Gastroesophageal sphincter (tissue), 4 donors: ENCODE data around the gene CBX7. TPM values are rescaled to one million over a fixed set of nuclear protein-coding genes. Genes with fewer than 3 reads are reported as not detected.

Experiments used
- ATAC-seq: fragments of 150-250 bp; one replicate; pipeline ENCODE4 v1.9.1; 2016; ENCODE audit warnings: mild to moderate bottlenecking, moderate library complexity
- H3K27ac ChIP-seq, 4 donors: fragments of 200-600 bp; sonication (generic) in 3 of 4; 1 replicate in 3 of 4; 2 replicates in 1 of 4; pipeline ENCODE4 v1.5.1; 2016 to 2019
- H3K27me3 ChIP-seq: fragments of 200-600 bp; sonication (generic); one replicate; pipeline ENCODE4 v1.5.1; 2019
- H3K36me3 ChIP-seq, 2 donors: fragments of 200-600 bp; sonication (generic); one replicate each; pipeline ENCODE4 v1.5.1; 2019; ENCODE audit warnings: control low read depth in 1 of 2
- H3K4me1 ChIP-seq, 3 donors: fragments of 200-600 bp; sonication (generic); 1 replicate in 2 of 3; 2 replicates in 1 of 3; pipeline ENCODE4 v1.5.1; 2016 to 2019; ENCODE audit warnings: control low read depth in 2 of 3
- H3K4me3 ChIP-seq, 2 donors: fragments of 200-600 bp; sonication (generic); one replicate each; pipeline ENCODE4 v1.5.1; 2019; ENCODE audit warnings: mild to moderate bottlenecking in 1 of 2, moderate library complexity in 1 of 2
- H3K9me3 ChIP-seq, 3 donors: fragments of 200-600 bp; sonication (generic); one replicate each; pipeline ENCODE4 v1.5.1; 2017 to 2019; ENCODE audit warnings: control low read depth in 2 of 3
- CTCF ChIP-seq, 4 experiments: fragments of 200-600 bp in 2 of 4; fragments of 450-650 bp in 2 of 4; sonication (generic) in 1 of 4; IDR thresholded peaks; one replicate each; pipeline ENCODE4 v1.5.1; 2017 to 2019; ENCODE audit warnings: antibody characterized with exemption in 4 of 4, mild to moderate bottlenecking in 2 of 4, moderate library complexity in 2 of 4
- EP300 ChIP-seq: sonication (generic); formaldehyde crosslinking; IDR thresholded peaks from one replicate; pipeline ENCODE4 v1.6.1; 2017; ENCODE audit warnings: antibody characterized with exemption, mild to moderate bottlenecking
- POLR2A ChIP-seq, 2 donors: fragments of 450-650 bp; IDR thresholded peaks; one replicate each; pipeline ENCODE4 v1.6.1; 2017; ENCODE audit warnings: antibody characterized with exemption in 2 of 2, mild to moderate bottlenecking in 2 of 2, moderate library complexity in 1 of 2
- POLR2AphosphoS5 ChIP-seq: sonication (generic); formaldehyde crosslinking; IDR thresholded peaks from one replicate; pipeline ENCODE4 v1.6.1; 2017; ENCODE audit warnings: antibody characterized with exemption
- WGBS, 2 donors: methylation state at CpG; one replicate each; pipeline ENCODE4 v1.1.5; 2018; ENCODE audit warnings: low coverage in 1 of 2; 5-methylcytosine and 5-hydroxymethylcytosine counted together
- total RNA-seq, 4 donors: library from RNA; depleted of rRNA; stranded (reverse); fragments of >200 nt; gene quantifications; one replicate each; pipeline ENCODE4 v1.1.0, GENCODE V29; 2016

CBX7 gene
- total RNA-seq, 4 donors from 2014 or later: 102 to 223 (median 171) TPM

- Histone ChIP-seq H3K4me1 (peaks cover 0 to 36% (median 12%) of the 10 kb centered on the region in 3 donors), H3K27ac (no peak overlapping the region), H3K4me3 (no peak overlapping the region), H3K27me3 (no peaks in the 10 kb centered on the region), H3K9me3 (no peaks in the 10 kb centered on the region), H3K36me3 (peaks cover 0 to 66% of the 10 kb centered on the region in 2 donors)
- ATAC-seq: no peak
- WGBS, 2 donors: 98% methylated on average over 7 of the region's 8 CpGs; no CpG with 5 or more reads in 1 of the 2 donors
- TF ChIP-seq POLR2AphosphoS5 (no peak), CTCF (IDR thresholded peaks at IDR 0.05) (no peak), POLR2A (IDR thresholded peaks at IDR 0.05) (no peak), EP300 (no peak)
Observed at GRCh38 chr22:39130152-39130704, 22.3 kb downstream of the CBX7 start.

GRCh38 chr22:39129746-39130145 lies 22.7 kb downstream of the CBX7 start:
- H3K9me3 ChIP-seq: no peaks in the 10 kb centered on the region
- no peak for ATAC-seq
- no peak for TF ChIP-seq POLR2AphosphoS5
- TF ChIP-seq CTCF (IDR thresholded peaks at IDR 0.05): no peak
- TF ChIP-seq POLR2A (IDR thresholded peaks at IDR 0.05): no peak
- TF ChIP-seq EP300: no peak
- H3K36me3 ChIP-seq: peaks cover 0 to 61% of the 10 kb centered on the region in 2 donors
- no peak overlapping the region for H3K27ac ChIP-seq
- no peaks in the 10 kb centered on the region for H3K27me3 ChIP-seq
- H3K4me1 ChIP-seq: peaks cover 0 to 31% (median 9%) of the 10 kb centered on the region in 3 donors
- WGBS, 2 donors: 89 to 100% methylated on average over 2 to 5 of the region's 9 CpGs
- no peak overlapping the region for H3K4me3 ChIP-seq

GRCh38 chr22:39129081-39129480 lies 23.4 kb downstream of the CBX7 start:
- H3K4me1 ChIP-seq: peaks cover 0 to 29% (median 9%) of the 10 kb centered on the region in 3 donors
- H3K27ac ChIP-seq: no peak overlapping the region
- 83% methylated on average over 2 of the region's 4 CpGs; no CpG with 5 or more reads in 1 of the 2 donors for WGBS, 2 donors
- TF ChIP-seq POLR2AphosphoS5 (no peak), CTCF (IDR thresholded peaks at IDR 0.05) (no peak), POLR2A (IDR thresholded peaks at IDR 0.05) (no peak), EP300 (no peak)
- H3K36me3 ChIP-seq: peaks cover 0 to 54% of the 10 kb centered on the region in 2 donors
- no peak for ATAC-seq
- H3K27me3 ChIP-seq: no peaks in the 10 kb centered on the region
- no peaks in the 10 kb centered on the region for H3K9me3 ChIP-seq
- no peak overlapping the region for H3K4me3 ChIP-seq

GRCh38 chr22:39128508-39128907 lies 24.0 kb downstream of the CBX7 start:
- peaks cover 0 to 49% of the 10 kb centered on the region in 2 donors for H3K36me3 ChIP-seq
- H3K9me3 ChIP-seq: no peaks in the 10 kb centered on the region
- WGBS, 2 donors: 89 to 94% methylated on average over 3 to 5 of the region's 6 CpGs
- H3K4me3 ChIP-seq: no peak overlapping the region
- ATAC-seq: no peak
- H3K27me3 ChIP-seq: no peaks in the 10 kb centered on the region
- no peak overlapping the region for H3K27ac ChIP-seq
- no peak for TF ChIP-seq CTCF (IDR thresholded peaks at IDR 0.05)
- no peak for TF ChIP-seq POLR2A (IDR thresholded peaks at IDR 0.05)
- no peak for TF ChIP-seq EP300
- TF ChIP-seq POLR2AphosphoS5: no peak
- H3K4me1 ChIP-seq: peaks cover 0 to 31% (median 9%) of the 10 kb centered on the region in 3 donors

GRCh38 chr22:39125622-39126021 lies 26.9 kb downstream of the CBX7 start:
- H3K4me3 ChIP-seq: no peak overlapping the region
- TF ChIP-seq POLR2AphosphoS5 (no peak), POLR2A (IDR thresholded peaks at IDR 0.05) (no peak), EP300 (no peak), CTCF (IDR thresholded peaks at IDR 0.05) (no peak)

More at GRCh38 chr22:39125622-39126021, 26.9 kb downstream of the CBX7 start:
- Histone ChIP-seq H3K4me1 (peaks cover 0 to 17% (median 0%) of the 10 kb centered on the region in 3 donors), H3K9me3 (no peaks in the 10 kb centered on the region), H3K36me3 (peaks cover 0 to 20% of the 10 kb centered on the region in 2 donors), H3K27ac (no peak overlapping the region), H3K27me3 (no peaks in the 10 kb centered on the region)
- 88 to 91% methylated on average over 5 of the region's 5 CpGs for WGBS, 2 donors
- no peak for ATAC-seq
